Medulla oblongata (tissue), 1 donor: ENCODE results near the gene NFYA.
"Not testable (repeated sequence)": the region's sequence is repeated elsewhere in the genome, so short reads cannot be mapped to it uniquely, and the experiment has no call there.

Source experiments
- DNase-seq: peaks from one replicate; pipeline ENCODE4 v3.0.0-alpha.2; 2015; ENCODE audit errors: extremely low spot score

NFYA gene

DNA sequence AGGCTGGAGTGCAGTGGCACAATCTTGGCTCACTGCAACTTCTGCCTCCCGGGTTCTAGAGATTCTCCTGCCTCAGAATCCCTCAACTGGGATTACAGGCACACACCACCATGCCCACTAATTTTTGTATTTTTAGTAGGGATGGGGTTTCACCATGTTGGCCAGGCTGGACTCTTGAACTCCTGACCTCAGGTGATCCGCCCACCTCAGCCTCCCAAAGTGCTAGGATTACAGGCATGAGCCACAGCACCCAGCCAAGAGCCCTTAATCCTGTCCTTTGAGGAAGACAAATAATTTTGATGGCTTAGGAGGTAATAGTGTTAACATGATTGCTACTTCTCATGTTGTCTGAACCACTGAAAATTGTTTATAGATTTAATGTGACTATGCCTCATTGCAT lies 42.3 kb downstream of the NFYA start:
- not testable (repeated sequence) for DNase-seq

- no peak for DNase-seq
Observed at GRCh38 chr6:41119508-41119907, 46.7 kb downstream of the NFYA start.

- no peak for DNase-seq
Observed at GRCh38 chr6:41120058-41120457, 47.3 kb downstream of the NFYA start.

DNA sequence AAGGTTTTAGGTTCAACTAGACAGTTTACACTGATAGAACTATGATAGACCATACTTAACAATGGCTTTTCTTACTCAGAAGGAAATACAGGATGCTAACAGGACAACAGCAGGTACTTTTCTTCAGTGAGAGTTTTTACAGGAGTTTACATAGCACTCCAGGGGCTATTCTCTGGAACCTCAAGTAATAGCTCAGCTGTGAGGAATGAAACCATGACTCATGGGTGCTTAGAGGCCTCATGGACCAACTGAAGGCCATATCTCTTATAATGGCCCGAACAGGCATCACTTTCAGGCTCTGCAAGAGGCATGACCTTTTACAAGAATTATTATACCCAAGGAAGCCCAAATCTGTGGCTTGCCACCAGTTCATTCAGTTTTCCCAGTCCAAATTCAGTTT lies 49.6 kb downstream of the NFYA start:
- no peak for DNase-seq

DNA sequence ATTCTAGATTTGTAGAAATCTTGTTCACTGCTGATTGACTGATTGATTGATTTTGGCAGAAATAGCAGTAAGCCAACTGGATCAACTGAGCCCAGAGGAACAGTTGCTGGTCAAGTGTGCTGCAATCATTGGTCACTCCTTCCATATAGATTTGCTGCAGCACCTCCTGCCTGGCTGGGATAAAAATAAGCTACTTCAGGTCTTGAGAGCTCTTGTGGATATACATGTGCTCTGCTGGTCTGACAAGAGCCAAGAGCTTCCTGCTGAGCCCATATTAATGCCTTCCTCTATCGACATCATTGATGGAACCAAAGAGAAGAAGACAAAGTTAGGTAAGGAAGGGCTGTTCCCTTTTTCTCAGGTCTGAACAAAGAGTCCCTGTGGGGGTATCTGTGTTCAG lies 50.1 kb downstream of the NFYA start:
- DNase-seq, result no peak

- no peak for DNase-seq
Observed at GRCh38 chr6:41125282-41125681, 52.5 kb downstream of the NFYA start.

GRCh38 chr6:41132254-41132653 lies 59.5 kb downstream of the NFYA start:
- DNase-seq, result no peak

- no peak for DNase-seq
Observed at GRCh38 chr6:41135062-41135832, 62.5 kb downstream of the NFYA start.

GRCh38 chr6:41136911-41137310 lies 64.1 kb downstream of the NFYA start:
- no peak for DNase-seq

DNA sequence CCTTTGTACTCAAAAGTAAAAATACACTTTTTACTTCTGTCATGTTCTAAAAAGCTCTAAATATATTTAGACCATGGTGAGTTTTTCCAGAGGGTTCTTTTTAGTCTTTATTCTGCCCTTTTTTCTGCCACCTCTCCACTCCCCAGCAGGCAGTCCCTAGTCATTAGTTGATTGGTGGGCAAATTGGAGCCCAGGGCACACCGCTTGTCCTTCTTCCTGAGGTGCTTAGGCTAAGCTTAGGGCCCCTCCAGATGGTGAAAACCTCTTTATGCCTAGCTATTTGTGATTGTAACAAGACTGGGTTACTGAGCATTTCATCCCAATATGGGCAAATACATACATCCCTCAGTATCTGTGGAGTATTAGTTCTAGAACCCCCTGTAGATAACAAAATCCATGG lies 75.1 kb downstream of the NFYA start:
- DNase-seq, result no peak
